GM12891 (cell line): ENCODE measurements around the gene ZACN.

Source experiments
- PAX5 ChIP-seq: IDR thresholded peaks from 2 replicates; pipeline ENCODE4 v1.6.1; 2011; ENCODE audit warnings: low read length, moderate library complexity, mild to moderate bottlenecking; ENCODE audit not compliant: insufficient read depth, severe bottlenecking
- POLR2A ChIP-seq: IDR thresholded peaks from 2 replicates; pipeline ENCODE4 v1.6.1; 2011; ENCODE audit warnings: low read depth, low read length, control low read depth
- POLR2AphosphoS5 ChIP-seq: IDR thresholded peaks from 2 replicates; pipeline ENCODE4 v1.6.1; 2011; ENCODE audit warnings: low read depth, low read length, control low read depth
- SPI1 ChIP-seq: IDR thresholded peaks from 2 replicates; pipeline ENCODE4 v1.6.1; 2011; ENCODE audit warnings: low read depth, low read length, control low read depth
- TAF1 ChIP-seq: IDR thresholded peaks from 2 replicates; pipeline ENCODE4 v1.6.1; 2011; ENCODE audit warnings: low read depth, low read length, control low read depth

- TF ChIP-seq POLR2A = no peak
- no peak for TF ChIP-seq POLR2AphosphoS5
- no peak for TF ChIP-seq TAF1
- no peak for TF ChIP-seq SPI1
- no peak for TF ChIP-seq PAX5
Measured at GRCh38 chr17:76131051-76131691, 52.2 kb downstream of the ZACN start.
